Nephron progenitor cell (in vitro differentiated cells): ENCODE results near the gene MYO7A.

Experiments
- DNase-seq: peaks from one replicate; pipeline ENCODE4 v3.0.0; 2021
- H3K27ac Mint-ChIP-seq: 2 replicates; pipeline ENCODE4 v1.8.0; 2021; ENCODE audit warnings: mild to moderate bottlenecking, moderate library complexity, mixed read lengths
- H3K27me3 Mint-ChIP-seq: 2 replicates; pipeline ENCODE4 v1.8.0; 2021; ENCODE audit warnings: mild to moderate bottlenecking, low read depth, mixed read lengths; ENCODE audit not compliant: poor library complexity
- H3K36me3 Mint-ChIP-seq: 2 replicates; pipeline ENCODE4 v1.8.0; 2021; ENCODE audit warnings: low read depth, mixed read lengths
- H3K4me1 Mint-ChIP-seq: 2 replicates; pipeline ENCODE4 v1.8.0; 2021; ENCODE audit warnings: mixed read lengths
- H3K4me3 Mint-ChIP-seq: 2 replicates; pipeline ENCODE4 v1.8.0; 2021; ENCODE audit warnings: mild to moderate bottlenecking, moderate library complexity, mixed read lengths
- H3K9me3 Mint-ChIP-seq: 2 replicates; pipeline ENCODE4 v1.8.0; 2021; ENCODE audit warnings: mild to moderate bottlenecking, moderate library complexity, mixed read lengths
- CTCF ChIP-seq: fragments of 200-600 bp; sonication (generic); IDR thresholded peaks from 2 replicates; pipeline ENCODE4 v1.5.0; 2021; ENCODE audit warnings: antibody characterized with exemption

Gene MYO7A

DNA sequence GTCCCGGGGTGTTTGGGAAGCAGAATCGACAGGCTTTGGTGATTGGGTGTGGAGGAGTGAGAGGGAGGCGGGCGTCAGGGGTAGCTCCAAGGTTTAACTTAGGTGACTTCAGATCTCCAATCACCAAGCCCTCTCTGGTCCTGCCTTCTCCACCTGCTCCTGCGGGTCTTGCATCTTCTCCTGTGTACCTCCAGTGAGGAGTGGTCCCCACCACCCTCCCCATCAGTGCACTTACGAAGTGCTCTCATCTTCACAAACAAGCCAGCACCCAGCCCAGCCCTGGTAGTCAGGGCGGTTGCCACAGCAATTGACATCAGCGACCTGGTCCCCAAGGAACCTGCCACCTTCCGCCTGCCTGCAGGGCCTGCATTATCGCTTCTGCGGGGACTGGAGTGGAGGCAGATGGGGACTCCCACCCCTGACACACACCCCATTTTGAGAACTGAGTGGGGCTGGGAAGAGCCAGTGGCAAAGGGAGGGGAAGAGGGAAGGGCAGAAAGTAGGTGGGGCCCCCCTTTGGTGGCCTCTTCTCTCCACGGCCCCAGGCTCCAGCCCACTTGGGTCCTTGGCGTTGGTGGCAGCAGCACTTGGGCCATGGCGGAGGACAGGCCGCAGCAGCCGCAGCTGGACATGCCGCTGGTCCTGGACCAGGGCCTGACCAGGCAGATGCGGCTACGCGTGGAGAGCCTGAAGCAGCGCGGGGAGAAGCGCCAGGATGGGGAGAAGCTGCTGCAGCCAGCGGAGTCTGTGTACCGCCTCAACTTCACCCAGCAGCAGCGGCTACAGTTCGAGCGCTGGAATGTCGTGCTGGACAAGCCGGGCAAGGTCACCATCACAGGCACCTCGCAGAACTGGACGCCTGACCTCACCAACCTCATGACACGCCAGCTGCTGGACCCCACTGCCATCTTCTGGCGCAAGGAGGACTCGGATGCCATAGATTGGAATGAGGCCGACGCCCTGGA is 25.5 kb upstream of the MYO7A start, which contains the start of gene OMP:
Gene OMP (plus strand): TSS at position 595 of the 965 bp plus-strand sequence. CDS start 0 bp downstream, at position 595.
- H3K9me3 Mint-ChIP-seq = peaks cover 17% of the 10 kb centered on the region
- H3K4me1 Mint-ChIP-seq = peaks cover 11% of the 10 kb centered on the region
- TF ChIP-seq CTCF = no peak
- H3K27ac Mint-ChIP-seq = no peak within 1 kb of the TSS
- no peaks in the 10 kb centered on the region for H3K27me3 Mint-ChIP-seq
- H3K36me3 Mint-ChIP-seq = peaks cover 13% of the 10 kb centered on the region
- H3K4me3 Mint-ChIP-seq = no peak within 1 kb of the TSS
- no peak for DNase-seq

DNA sequence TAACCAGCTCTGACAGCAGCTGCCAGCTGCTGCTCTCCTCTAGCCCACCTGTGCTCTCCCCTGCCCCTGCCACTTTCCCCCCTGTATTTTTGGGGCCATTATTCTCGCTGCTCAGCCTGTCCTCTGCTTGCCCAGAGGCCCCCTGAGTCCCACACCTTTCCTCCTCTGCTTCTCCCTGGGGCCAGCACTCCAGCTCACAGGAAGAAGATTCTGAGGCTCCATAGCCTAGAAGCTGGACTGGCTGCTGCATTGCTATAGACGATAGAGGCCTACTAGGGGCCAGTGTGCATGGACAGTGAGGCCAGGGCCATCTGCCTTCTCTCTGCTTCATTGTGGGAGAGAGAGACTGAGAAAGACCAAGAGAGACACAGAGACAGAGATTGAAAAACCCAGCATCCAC is 24.7 kb upstream of the MYO7A start:
- H3K27ac Mint-ChIP-seq = no peak overlapping the region
- no peak for DNase-seq
- H3K4me3 Mint-ChIP-seq = no peak overlapping the region
- H3K27me3 Mint-ChIP-seq = no peaks in the 10 kb centered on the region
- TF ChIP-seq CTCF = no peak
- H3K36me3 Mint-ChIP-seq = peaks cover 13% of the 10 kb centered on the region
- peaks cover 19% of the 10 kb centered on the region for H3K4me1 Mint-ChIP-seq
- H3K9me3 Mint-ChIP-seq = peaks cover 17% of the 10 kb centered on the region

- peaks cover 26% of the 10 kb centered on the region for H3K4me1 Mint-ChIP-seq
- H3K27me3 Mint-ChIP-seq = no peaks in the 10 kb centered on the region
- H3K9me3 Mint-ChIP-seq = peaks cover 15% of the 10 kb centered on the region
- H3K36me3 Mint-ChIP-seq = peaks cover 13% of the 10 kb centered on the region
- no peak overlapping the region for H3K27ac Mint-ChIP-seq
- no peak for TF ChIP-seq CTCF
- H3K4me3 Mint-ChIP-seq = no peak overlapping the region
- DNase-seq = no peak
Observed at GRCh38 chr11:77104727-77105126, 23.3 kb upstream of the MYO7A start.

DNA sequence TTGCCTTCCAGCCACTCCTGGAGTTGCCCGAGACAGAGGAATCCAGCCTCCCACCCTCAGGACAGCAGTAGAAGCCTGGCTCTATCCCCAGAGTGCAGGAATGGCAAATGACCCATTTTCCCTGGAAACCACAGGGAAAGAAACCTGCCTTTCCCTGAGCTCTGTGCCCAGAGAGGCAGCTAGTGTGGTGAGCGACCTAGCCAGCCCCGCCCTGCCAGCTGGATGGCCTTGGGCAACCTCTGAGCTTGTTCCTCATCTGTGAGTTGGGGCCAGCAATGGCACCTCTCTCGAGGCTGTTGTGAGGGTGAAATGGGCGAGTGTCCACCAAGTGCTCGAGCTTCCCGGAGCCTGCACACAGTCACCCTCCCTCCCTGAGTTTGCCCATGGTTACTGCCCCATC is 21.7 kb upstream of the MYO7A start:
- Mint-ChIP-seq H3K9me3 (no peaks in the 10 kb centered on the region), H3K27me3 (no peaks in the 10 kb centered on the region), H3K27ac (no peak overlapping the region), H3K4me3 (no peak overlapping the region), H3K4me1 (peaks cover 26% of the 10 kb centered on the region), H3K36me3 (no peaks in the 10 kb centered on the region)
- DNase-seq = no peak
- TF ChIP-seq CTCF = no peak

DNA sequence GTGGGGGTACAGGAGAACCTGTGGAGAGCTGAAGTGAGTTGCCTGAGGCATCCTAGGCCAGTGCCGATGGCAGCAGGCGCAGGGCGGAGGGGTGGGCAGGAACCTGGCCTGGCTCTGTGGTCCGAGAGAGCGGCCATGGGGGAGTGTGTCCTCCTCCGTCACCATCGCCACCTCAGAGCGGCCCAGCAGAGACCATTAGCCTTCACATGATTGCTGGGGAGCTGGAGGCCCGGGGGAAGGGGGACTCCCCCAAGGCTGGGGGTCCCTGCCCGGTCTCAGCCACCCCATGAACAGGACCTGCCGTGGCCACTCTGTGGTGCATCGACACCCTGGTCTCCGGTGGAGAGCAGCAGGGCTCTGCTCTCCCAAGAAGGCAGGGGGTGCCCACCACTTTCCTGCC is 21.3 kb upstream of the MYO7A start:
- no peak for DNase-seq
- Mint-ChIP-seq H3K4me1 (peaks cover 30% of the 10 kb centered on the region), H3K9me3 (no peaks in the 10 kb centered on the region), H3K36me3 (no peaks in the 10 kb centered on the region), H3K27ac (no peak overlapping the region), H3K27me3 (no peaks in the 10 kb centered on the region), H3K4me3 (no peak overlapping the region)
- TF ChIP-seq CTCF = no peak

- Mint-ChIP-seq H3K27ac (no peak overlapping the region), H3K4me1 (peaks cover 36% of the 10 kb centered on the region), H3K9me3 (no peaks in the 10 kb centered on the region), H3K36me3 (no peaks in the 10 kb centered on the region), H3K4me3 (no peak overlapping the region), H3K27me3 (peaks cover 2% of the 10 kb centered on the region)
- DNase-seq = no peak
- no peak for TF ChIP-seq CTCF
Observed at GRCh38 chr11:77107950-77108349, 20.1 kb upstream of the MYO7A start.
